H54 (cell line): ENCODE results near the gene CNTFR.

ENCODE experiments used
- DNase-seq: peaks from one replicate; pipeline ENCODE4 v3.0.0; 2011; ENCODE audit warnings: low spot score, mixed read lengths; ENCODE audit not compliant: insufficient read length
- FAIRE-seq: peaks from 3 replicates; lab custom pipeline; 2011; peaks lifted over from hg19 to GRCh38; lab: Jason Lieb, UNC
- POLR2A ChIP-seq: IDR thresholded peaks from 2 replicates; pipeline ENCODE4 v1.6.1; 2011; ENCODE audit warnings: low read depth, mild to moderate bottlenecking, low read length

CNTFR gene

DNA sequence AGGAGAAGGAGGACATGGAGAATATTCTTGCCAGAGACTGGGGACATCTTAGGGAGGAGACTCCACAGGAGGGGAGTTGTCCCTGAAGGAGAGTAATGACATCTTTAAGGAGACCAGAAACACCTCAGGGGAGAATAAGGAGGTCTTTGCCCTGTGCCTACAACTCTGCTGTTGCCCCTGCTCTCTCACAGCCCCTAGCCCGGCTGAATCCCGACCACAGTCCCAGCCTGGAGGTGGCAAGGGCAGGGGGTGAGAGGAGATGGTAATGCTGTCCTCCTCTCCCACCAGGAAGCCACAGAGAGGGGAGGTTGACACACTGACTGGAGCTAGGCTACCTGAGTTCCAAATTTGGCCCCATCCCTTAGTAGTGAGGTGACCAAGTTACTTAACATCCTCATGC lies 36.5 kb downstream of the CNTFR start:
- FAIRE-seq (no peak), DNase-seq (no peak)
- TF ChIP-seq POLR2A = no peak

DNA sequence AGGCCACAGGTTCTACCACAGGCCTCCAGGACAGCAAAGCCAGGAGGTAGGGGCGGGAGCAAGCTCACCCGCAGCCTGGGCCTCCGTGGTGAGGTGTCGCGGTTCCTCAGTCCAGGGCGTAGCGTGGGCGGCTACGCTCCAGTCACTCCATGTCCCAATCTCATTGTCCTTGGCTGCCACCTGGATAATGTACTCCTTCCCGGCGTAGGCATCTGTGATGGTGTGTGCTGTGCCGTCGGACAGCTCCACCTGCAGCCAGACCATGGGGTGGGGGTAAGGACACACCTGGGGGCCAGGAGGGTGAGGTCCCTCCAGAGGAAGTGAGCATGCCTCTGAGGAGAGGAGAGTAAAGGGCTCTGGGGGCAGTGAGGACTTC lies 36.9 kb downstream of the CNTFR start:
- no peak for TF ChIP-seq POLR2A
- no peak for FAIRE-seq
- DNase-seq = no peak

DNA sequence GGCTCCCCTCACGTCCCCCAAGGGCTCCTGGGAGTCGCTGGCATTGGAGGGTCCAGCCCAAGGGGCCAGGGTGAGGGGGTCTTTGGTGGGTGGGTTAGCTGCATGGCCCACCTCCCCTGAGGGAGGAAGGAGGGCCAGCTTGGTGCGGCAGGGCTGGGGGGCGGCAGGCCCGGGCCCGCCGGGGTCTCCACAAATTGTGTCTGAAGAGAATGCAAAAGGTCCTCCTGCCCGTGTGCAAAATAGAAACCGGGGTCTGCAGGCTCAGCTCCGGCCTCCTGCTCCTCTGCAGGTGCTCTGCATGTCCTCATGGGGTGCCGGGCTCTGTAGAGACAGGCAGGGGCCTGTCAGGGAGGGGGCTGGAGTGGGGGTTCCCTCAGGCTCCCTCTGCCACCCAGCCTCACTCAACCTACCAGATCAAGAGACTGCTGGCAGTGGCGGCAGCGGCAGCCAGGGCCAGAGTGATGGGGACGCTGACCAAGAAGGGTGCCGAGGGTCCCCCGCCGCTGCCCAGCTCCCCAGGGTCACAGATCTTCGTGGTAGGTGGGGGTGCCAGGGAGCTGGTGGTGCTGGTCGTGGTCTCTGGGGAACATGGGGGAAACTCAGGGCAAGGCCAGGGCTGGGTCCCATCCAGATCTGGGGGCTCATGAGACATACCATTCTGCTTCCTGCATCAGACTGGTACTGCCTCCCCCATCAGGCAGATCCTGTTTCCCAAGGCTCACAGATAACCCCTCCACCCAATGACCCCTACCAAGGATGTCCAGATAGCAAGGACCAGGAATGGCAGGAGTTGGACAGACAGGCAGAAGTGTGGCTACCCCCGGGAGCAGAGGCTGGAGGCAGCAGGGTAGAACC lies 37.5 kb downstream of the CNTFR start:
- no peak for DNase-seq
- TF ChIP-seq POLR2A = no peak
- FAIRE-seq = no peak

DNA sequence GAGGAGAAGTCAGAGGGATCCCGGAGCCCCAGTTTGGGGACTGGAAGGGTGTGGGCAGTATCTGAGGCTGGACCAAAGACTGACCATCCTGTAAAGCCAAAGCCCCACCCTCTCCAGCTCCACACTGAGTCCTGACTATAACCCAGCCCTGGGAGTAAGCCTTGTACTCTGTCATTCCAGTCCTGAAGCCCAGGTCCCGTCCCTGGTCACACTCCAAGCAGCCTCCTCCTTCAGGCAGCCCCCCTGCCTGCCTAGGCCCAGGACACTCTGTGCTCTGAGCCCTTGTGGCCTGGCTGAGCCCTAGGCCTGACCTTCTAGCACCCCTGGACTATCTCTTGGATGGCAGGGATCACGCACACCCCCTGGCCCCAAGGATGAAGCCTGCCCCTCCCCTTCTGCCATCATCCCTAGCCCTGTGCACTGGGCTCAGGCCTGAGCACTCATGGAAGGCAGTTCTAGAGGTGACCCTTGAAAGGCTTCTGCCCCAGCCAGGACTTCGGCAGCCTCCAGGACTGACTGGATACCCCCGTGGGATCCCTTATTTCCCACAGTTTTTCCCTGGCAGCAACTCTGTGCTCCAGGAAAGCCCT lies 38.7 kb downstream of the CNTFR start:
- TF ChIP-seq POLR2A = no peak
- FAIRE-seq = no peak
- no peak for DNase-seq

DNA sequence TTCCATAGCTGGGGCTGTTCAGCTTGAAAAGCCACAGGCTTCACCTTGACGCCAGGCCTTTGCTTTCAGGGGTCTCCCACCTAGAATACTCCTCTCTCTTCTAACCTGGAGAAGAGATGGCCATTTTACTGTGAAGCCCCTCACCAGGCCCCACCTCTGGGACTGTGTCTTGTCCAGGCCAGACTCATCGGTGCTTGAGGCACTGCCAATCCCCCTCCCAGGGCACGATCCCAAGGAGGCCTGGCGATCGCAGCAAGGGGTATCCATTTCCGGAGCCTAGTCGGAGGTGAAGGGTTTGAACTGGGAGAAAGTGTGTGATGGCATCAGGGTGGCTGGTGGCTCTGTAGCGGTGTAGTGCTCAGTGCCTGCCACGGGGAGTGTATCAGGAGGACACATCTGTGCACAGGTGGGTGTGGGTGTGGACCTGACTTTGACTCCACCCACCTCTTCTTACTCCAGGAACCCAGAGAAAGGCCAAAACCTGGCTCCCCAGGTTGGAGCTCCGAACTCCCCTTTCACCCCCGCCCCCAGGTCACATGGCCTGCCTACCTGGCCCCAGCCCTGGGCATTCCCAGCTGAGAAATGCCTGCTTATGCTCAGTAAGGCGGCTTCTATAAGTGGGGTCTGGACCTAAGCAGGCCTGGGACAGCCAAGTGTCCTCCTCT lies 39.4 kb downstream of the CNTFR start:
- FAIRE-seq (no peak), DNase-seq (no peak)
- TF ChIP-seq POLR2A = no peak

DNA sequence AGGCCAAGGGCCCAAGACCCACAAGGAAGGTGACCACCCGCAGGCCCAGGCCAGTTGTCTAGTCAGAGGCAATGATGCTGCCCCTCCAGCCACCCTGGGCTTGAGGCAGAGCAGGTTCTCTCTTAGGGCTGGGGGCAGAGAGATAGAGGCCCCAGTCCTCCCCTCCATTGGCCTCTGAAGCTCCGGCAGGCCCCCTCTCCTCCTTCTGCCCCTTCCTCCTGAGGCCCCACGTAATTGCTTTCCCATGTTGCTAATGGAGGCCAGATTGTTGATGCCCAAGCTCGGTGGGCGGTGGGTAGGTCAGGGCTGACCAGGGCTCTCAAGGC lies 40.2 kb downstream of the CNTFR start:
- DNase-seq (no peak), FAIRE-seq (no peak)
- no peak for TF ChIP-seq POLR2A

DNA sequence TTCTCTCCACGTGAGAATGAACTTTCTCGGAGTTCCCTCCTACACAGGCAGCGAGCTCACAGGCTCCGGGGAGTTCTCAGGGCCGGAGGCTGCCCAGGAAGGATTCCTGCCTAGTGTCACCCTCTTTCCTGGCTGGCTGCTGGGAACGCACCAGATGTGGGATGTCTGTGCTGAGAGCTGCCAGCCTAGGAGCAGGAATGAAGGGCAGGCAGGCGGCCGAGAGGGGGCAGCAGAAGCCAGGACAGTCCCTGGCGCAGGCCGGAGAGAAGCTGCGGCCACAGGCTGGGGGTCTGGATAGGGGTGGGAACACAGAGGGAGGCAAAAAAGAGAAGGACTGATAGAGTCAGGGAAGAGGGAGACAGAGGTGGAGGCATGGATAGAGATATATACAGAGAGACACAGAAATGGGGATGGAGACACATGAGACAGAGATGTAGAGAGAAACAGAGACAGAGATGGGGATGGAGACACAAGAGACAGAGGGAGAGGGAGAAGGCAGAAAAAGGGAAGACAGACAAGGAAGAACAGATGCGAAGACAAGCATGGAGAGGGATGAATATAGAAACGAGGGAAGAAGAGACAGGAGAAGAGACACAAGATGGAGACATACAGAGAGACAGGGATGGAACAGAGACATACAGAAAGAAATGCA lies 41.4 kb downstream of the CNTFR start:
- TF ChIP-seq POLR2A = no peak
- DNase-seq = peak; percentile 53
- no peak for FAIRE-seq

DNA sequence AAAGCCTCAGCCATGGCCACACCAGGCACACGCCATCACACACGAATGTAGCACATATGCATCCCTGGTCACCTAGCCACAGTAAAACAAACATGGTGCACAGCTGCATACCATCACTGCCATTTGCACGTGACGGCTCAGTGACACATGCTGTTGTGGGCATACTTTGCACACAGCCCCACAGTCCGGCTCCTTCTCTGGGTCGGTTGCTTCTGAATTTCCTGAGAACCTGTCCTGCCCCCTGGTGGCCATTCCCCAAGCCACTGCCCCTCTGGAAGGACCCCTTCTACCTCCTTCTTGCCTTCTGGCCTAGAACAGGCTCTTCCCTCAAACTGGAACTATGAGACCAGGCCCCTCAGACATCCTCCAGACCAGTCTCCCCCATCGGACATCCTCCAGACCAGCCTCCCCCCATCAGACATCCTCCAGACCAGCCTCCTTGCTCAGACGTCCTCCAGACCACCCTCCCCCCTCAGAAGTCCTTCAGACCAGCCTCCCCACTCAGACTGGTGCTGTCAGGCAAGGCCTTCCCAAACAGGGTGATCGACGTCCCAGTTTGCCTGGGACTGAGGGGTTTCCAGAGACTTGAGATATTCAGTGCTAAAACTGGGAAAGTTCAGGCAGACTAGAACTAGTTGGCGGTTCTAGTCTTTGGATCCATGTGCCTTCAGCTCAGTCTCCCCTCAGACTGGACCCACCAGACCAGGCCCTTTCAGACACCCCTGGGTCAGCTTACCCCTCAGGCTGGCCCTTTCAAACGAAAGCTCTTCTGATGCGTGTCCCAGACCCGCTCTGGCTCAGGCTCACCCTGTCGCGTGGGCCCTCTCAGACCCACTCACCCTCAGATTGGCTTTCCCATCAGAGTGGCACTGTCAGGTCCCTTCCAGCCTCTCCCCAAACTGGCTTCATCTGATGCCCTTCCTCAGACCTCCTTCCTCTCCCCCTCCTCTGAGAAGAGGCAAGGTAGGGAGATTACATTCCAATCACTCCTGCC lies 42.4 kb downstream of the CNTFR start:
- FAIRE-seq = no peak
- peak; percentile 57 for DNase-seq
- TF ChIP-seq POLR2A = no peak

DNA sequence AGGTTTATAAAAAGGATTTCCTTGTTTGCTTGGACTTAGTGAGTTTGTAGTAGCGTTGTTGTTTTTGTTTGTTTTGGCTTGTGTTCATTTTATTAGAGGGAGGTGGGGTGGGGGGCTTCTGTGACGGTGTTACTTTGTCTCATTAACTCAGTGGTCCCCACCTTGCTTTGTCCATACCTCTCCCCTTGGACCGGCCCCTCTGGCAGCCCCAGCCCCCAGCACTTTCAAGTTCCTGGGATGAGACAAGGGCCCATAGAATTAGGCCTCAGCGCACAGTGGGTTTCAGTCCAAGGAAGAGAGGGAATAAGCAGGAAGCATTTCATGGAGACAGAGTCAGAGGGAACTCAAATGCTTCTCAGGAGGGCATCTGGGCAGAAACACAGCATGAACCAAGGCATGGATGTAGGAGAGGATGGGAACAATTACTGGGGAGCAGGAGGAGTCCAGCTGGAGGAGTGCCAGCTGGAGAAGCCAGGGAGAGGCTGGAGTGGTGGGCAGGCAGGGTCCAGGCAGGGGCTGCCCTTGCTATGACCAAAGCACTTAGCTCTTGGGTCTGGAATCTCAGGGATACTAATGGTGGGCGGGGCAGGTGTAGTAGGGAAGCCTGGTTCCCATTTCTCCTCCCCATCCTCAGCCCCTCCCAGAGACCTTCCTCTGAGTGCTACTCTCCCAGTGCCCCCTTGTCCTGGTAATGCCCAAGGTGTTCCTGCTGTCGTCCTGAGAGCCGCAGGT lies 43.3 kb downstream of the CNTFR start:
- FAIRE-seq (no peak), DNase-seq (no peak)
- no peak for TF ChIP-seq POLR2A

DNA sequence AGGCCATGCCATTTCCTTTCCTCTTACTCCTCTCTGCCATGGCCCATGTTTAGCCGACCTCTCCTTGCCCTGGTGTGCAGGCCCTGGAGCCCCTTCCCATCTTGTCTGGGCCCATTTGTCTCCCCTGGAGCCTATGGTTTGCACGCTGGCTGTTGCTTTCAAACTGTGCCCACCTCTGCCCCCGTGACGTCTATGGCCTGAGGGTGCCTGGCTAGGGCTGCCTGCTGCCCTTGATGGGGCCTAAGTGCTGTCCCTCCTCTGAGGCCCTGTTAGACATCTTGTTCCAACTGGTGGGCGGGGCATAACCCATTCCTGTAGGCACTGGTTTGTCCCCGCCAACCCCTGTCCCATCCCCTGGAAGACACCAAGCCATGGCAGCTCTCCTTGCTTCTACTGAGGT lies 44.0 kb downstream of the CNTFR start:
- TF ChIP-seq POLR2A = no peak
- no peak for DNase-seq
- FAIRE-seq = no peak

DNA sequence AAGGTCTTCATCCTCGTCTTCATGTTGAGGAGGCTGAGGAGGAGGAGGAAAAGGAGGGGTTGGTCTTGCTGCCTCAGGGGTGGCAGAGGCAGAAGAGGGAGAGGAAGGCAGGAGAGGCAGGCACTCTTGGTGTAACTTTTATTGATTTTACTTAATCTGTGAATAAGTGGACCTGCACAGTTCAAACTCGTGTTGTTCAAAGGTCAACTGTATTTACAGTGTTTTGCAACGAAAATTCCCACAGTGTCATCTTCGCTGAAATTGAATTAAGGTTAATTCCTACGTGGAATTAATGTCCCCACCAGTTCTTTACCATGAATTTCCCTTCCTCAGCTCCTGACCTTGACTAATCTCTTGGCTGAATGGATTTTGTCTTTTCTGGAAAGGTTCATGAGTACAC lies 45.5 kb downstream of the CNTFR start:
- TF ChIP-seq POLR2A = no peak
- DNase-seq = no peak
- no peak for FAIRE-seq

DNA sequence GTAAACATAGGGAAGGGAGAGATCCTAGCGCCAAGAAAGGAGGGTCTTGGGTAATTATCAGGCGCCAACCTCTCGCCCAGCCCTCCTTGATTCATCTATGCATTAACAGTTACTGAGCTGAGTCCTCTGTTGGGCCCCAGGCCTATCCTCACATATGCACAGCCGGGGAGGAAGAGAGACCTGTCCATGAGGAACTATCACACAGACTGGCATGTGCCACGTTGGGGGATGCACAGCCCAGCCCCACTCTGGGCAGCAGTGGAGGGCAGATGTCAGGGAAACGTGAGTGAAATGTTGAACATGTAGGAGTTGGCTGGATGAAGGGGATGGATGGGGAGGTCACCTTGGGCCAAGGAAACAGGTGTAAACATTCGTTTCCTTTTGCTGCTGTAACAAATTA lies 48.0 kb downstream of the CNTFR start:
- DNase-seq (no peak), FAIRE-seq (no peak)
- TF ChIP-seq POLR2A = no peak
